Liver (tissue), 9 donors: ENCODE results near the gene SLC25A48. TPM values are rescaled to one million over a fixed set of nuclear protein-coding genes. Genes with fewer than 3 reads are reported as not detected.

Experiments used
- DNase-seq: peaks from one replicate; pipeline ENCODE4 v3.0.0-alpha.2; 2017; ENCODE audit warnings: low spot score
- H3K27ac ChIP-seq, 2 donors: one replicate each; pipeline ENCODE4 v1.7.0; 2013; ENCODE audit warnings: inconsistent platforms in 2 of 2, low read length in 2 of 2, control low read depth in 1 of 2, low read depth in 1 of 2, mild to moderate bottlenecking in 1 of 2
- H3K27me3 ChIP-seq, 4 donors: one replicate each; pipeline versions ENCODE4 v1.6.1 to v1.7.0; 2013; ENCODE audit warnings: low read length in 3 of 4, inconsistent platforms in 1 of 4, mild to moderate bottlenecking in 1 of 4, moderate library complexity in 1 of 4; ENCODE audit not compliant: control insufficient read depth in 4 of 4, insufficient read depth in 4 of 4
- H3K36me3 ChIP-seq, 4 donors: one replicate each; pipeline versions ENCODE4 v1.6.1 to v1.7.0; 2013; ENCODE audit warnings: low read length in 3 of 4, mild to moderate bottlenecking in 3 of 4, low read depth in 1 of 4, moderate library complexity in 1 of 4; ENCODE audit not compliant: control insufficient read depth in 4 of 4, insufficient read depth in 3 of 4
- H3K4me1 ChIP-seq, 4 donors: one replicate each; pipeline versions ENCODE4 v1.6.1 to v1.7.0; 2013; ENCODE audit warnings: low read length in 3 of 4, mild to moderate bottlenecking in 3 of 4, moderate library complexity in 1 of 4; ENCODE audit not compliant: control insufficient read depth in 4 of 4, insufficient read depth in 4 of 4
- H3K4me3 ChIP-seq, 3 donors: one replicate each; pipeline versions ENCODE4 v1.6.1 to v1.7.0; 2013; ENCODE audit warnings: low read length in 3 of 3, control low read depth in 1 of 3, low read depth in 1 of 3, mild to moderate bottlenecking in 1 of 3
- H3K9ac ChIP-seq, 2 donors: one replicate each; pipeline ENCODE4 v1.7.0; 2013; ENCODE audit warnings: low read length in 2 of 2, mild to moderate bottlenecking in 2 of 2, moderate library complexity in 2 of 2, control low read depth in 1 of 2, low read depth in 1 of 2
- H3K9me3 ChIP-seq, 4 donors: one replicate each; pipeline versions ENCODE4 v1.6.1 to v1.7.0; 2013; ENCODE audit warnings: low read length in 3 of 4; ENCODE audit not compliant: control insufficient read depth in 4 of 4
- EGR1 ChIP-seq, 2 donors: IDR thresholded peaks; 2 replicates each; pipeline ENCODE4 v1.6.1; 2016 to 2018; ENCODE audit warnings: antibody characterized with exemption in 2 of 2, low read depth in 2 of 2
- FOXA1 ChIP-seq: IDR thresholded peaks from 2 replicates; pipeline ENCODE4 v1.6.1; 2016; ENCODE audit warnings: antibody characterized with exemption
- GABPA ChIP-seq, 2 donors: IDR thresholded peaks in 1 of 2; conservative IDR thresholded peaks in 1 of 2; 2 replicates each; pipeline ENCODE4 v1.6.1; 2016; ENCODE audit warnings: antibody characterized with exemption in 2 of 2, mild to moderate bottlenecking in 1 of 2, moderate library complexity in 1 of 2
- HNF4A ChIP-seq, 2 donors: conservative IDR thresholded peaks; 2 replicates each; pipeline ENCODE4 v1.6.1; 2016; ENCODE audit warnings: antibody characterized with exemption in 2 of 2, mild to moderate bottlenecking in 2 of 2
- HNF4G ChIP-seq: IDR thresholded peaks from 2 replicates; pipeline ENCODE4 v1.6.1; 2016; ENCODE audit warnings: antibody characterized with exemption
- JUND ChIP-seq, 2 donors: IDR thresholded peaks; 2 replicates each; pipeline ENCODE4 v1.6.1; 2016; ENCODE audit warnings: antibody characterized with exemption in 2 of 2
- NR2F2 ChIP-seq: IDR thresholded peaks from 2 replicates; pipeline ENCODE4 v1.6.1; 2016; ENCODE audit warnings: antibody characterized with exemption
- RAD21 ChIP-seq, 2 donors: IDR thresholded peaks; 2 replicates each; pipeline ENCODE4 v1.6.1; 2016; ENCODE audit warnings: antibody characterized with exemption in 2 of 2, mild to moderate bottlenecking in 2 of 2
- SP1 ChIP-seq: IDR thresholded peaks from 2 replicates; pipeline ENCODE4 v1.6.1; 2018; ENCODE audit warnings: antibody characterized with exemption, mild to moderate bottlenecking
- TAF1 ChIP-seq: conservative IDR thresholded peaks from 2 replicates; pipeline ENCODE4 v1.6.1; 2016; ENCODE audit warnings: antibody characterized with exemption, mild to moderate bottlenecking
- YY1 ChIP-seq: IDR thresholded peaks from 2 replicates; pipeline ENCODE4 v1.6.1; 2016; ENCODE audit warnings: antibody characterized with exemption, mild to moderate bottlenecking
- WGBS: extraction: QIAGEN DNeasy Blood & Tissue Kit; methylation state at CpG from one replicate; pipeline ENCODE4 v1.1.7; 2013; 5-methylcytosine and 5-hydroxymethylcytosine counted together
- polyA plus RNA-seq, 2 donors: library from polyadenylated mRNA; stranded (reverse) in 1 of 2; unstranded in 1 of 2; fragments of 200-250 nt in 1 of 2; fragments of >200 nt in 1 of 2; fragmentation: Nextera tagmentation in 1 of 2; extraction: Ambion mirVana in 1 of 2; gene quantifications; one replicate each; pipeline versions ENCODE4 v1.2.1 to v1.2.3, GENCODE V29; 2013 to 2015
- total RNA-seq, 2 donors: library from RNA; depleted of rRNA; stranded (reverse); fragments of >200 nt; gene quantifications; one replicate each; pipeline ENCODE4 v1.2.3, GENCODE V29; 2014
- TF ChIP-seq, protein P1 (sequence below): IDR thresholded peaks from 2 replicates; pipeline ENCODE4 v1.6.1; 2016; ENCODE audit warnings: antibody characterized with exemption, mild to moderate bottlenecking
- TF ChIP-seq, protein P2 (sequence below): IDR thresholded peaks from 2 replicates; pipeline ENCODE4 v1.6.1; 2016; ENCODE audit warnings: antibody characterized with exemption
- TF ChIP-seq, protein P3 (sequence below): IDR thresholded peaks from 2 replicates; pipeline ENCODE4 v1.6.1; 2016; ENCODE audit warnings: antibody characterized with exemption
- TF ChIP-seq, protein P4 (sequence below): IDR thresholded peaks from 2 replicates; pipeline ENCODE4 v1.6.1; 2016; ENCODE audit warnings: antibody characterized with exemption
- TF ChIP-seq, protein P5 (sequence below): fragments of 150-350 bp; IDR thresholded peaks from 2 replicates; pipeline ENCODE4 v1.5.1; 2017; ENCODE audit warnings: improper control_type of control experiment, low read depth, low read length; ENCODE audit not compliant: missing input control
- donor health status: healthy.
- donor health status: healthy.
- donor health status: healthy.
- donor health status: healthy.
- donor health status: healthy.

SLC25A48 gene
- total and polyA plus RNA-seq, 4 donors: 0.24 to 1.1 (median 0.72) TPM

DNA sequence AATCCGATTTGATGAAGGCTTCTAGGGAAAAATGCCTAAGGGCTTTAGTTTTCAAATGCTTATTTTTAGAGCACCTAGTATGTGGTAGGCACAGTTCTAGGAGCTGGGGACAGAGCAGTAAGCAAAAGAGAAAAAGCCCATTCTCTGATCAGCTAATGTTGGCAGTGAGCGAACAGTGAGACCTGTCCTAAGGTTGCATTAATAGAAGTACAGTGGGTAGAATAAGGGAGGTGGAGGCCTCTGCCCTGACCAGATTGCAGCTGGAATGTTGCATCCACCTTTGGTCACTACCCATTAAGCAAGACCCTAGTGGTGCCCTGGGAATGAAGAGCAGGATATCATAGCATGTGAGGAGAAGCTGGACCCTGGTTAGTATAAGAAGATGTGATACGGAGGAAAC lies 41.1 kb downstream of the SLC25A48 start:
- WGBS: 78% methylated on average over 3 of the region's 3 CpGs
- H3K9ac ChIP-seq: no peak overlapping the region
- H3K27ac ChIP-seq: no peak overlapping the region
- H3K9me3 ChIP-seq: no peaks in the 10 kb centered on the region
- no peak for TF ChIP-seq RAD21 (IDR thresholded peaks at IDR 0.05)
- TF ChIP-seq FOXA1: no peak
- no peaks in the 10 kb centered on the region for H3K27me3 ChIP-seq
- DNase-seq: no peak
- no peaks in the 10 kb centered on the region for H3K4me1 ChIP-seq
- no peak overlapping the region for H3K4me3 ChIP-seq
- H3K36me3 ChIP-seq: no peaks in the 10 kb centered on the region

DNA sequence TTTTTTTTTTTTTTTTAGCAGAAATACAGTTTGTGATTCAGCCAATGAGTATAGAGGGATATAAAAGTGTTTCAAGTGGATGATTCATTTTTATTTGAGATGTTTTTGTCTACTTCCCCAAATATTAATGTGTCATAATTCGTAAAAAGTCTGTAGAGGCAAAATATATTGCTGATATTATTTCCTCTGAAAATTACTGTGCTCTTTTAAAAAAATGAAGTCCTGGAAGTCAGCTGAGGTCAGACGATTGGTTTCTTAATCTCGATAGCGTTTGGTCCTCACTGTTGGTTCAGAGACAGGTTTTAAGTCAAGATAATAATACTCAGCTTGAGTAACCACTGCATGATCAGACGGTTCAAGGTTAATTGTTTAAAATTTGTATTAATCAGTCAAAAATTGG lies 41.7 kb downstream of the SLC25A48 start:
- H3K9me3 ChIP-seq: no peaks in the 10 kb centered on the region
- no peak overlapping the region for H3K27ac ChIP-seq
- no peak overlapping the region for H3K4me3 ChIP-seq
- TF ChIP-seq HNF4G (no peak), EGR1 (IDR thresholded peaks at IDR 0.05; ENCODE audit: low read depth in 2 of 2) (no peak), JUND (IDR thresholded peaks at IDR 0.05) (no peak), TAF1 (no peak), YY1 (no peak), GABPA (IDR thresholded peaks at IDR 0.05 in 1 of 2, conservative IDR thresholded peaks at IDR 0.05 in 1 of 2) (no peak), HNF4A (conservative IDR thresholded peaks at IDR 0.05) (no peak), SP1 (no peak), RAD21 (IDR thresholded peaks at IDR 0.05) (no peak), FOXA1 (no peak), NR2F2 (no peak)
- TF ChIP-seq, protein P1, sequence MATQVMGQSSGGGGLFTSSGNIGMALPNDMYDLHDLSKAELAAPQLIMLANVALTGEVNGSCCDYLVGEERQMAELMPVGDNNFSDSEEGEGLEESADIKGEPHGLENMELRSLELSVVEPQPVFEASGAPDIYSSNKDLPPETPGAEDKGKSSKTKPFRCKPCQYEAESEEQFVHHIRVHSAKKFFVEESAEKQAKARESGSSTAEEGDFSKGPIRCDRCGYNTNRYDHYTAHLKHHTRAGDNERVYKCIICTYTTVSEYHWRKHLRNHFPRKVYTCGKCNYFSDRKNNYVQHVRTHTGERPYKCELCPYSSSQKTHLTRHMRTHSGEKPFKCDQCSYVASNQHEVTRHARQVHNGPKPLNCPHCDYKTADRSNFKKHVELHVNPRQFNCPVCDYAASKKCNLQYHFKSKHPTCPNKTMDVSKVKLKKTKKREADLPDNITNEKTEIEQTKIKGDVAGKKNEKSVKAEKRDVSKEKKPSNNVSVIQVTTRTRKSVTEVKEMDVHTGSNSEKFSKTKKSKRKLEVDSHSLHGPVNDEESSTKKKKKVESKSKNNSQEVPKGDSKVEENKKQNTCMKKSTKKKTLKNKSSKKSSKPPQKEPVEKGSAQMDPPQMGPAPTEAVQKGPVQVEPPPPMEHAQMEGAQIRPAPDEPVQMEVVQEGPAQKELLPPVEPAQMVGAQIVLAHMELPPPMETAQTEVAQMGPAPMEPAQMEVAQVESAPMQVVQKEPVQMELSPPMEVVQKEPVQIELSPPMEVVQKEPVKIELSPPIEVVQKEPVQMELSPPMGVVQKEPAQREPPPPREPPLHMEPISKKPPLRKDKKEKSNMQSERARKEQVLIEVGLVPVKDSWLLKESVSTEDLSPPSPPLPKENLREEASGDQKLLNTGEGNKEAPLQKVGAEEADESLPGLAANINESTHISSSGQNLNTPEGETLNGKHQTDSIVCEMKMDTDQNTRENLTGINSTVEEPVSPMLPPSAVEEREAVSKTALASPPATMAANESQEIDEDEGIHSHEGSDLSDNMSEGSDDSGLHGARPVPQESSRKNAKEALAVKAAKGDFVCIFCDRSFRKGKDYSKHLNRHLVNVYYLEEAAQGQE: no peak
- TF ChIP-seq, protein P2, sequence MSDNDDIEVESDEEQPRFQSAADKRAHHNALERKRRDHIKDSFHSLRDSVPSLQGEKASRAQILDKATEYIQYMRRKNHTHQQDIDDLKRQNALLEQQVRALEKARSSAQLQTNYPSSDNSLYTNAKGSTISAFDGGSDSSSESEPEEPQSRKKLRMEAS: no peak
- TF ChIP-seq, protein P3, sequence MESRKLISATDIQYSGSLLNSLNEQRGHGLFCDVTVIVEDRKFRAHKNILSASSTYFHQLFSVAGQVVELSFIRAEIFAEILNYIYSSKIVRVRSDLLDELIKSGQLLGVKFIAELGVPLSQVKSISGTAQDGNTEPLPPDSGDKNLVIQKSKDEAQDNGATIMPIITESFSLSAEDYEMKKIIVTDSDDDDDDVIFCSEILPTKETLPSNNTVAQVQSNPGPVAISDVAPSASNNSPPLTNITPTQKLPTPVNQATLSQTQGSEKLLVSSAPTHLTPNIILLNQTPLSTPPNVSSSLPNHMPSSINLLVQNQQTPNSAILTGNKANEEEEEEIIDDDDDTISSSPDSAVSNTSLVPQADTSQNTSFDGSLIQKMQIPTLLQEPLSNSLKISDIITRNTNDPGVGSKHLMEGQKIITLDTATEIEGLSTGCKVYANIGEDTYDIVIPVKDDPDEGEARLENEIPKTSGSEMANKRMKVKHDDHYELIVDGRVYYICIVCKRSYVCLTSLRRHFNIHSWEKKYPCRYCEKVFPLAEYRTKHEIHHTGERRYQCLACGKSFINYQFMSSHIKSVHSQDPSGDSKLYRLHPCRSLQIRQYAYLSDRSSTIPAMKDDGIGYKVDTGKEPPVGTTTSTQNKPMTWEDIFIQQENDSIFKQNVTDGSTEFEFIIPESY: no peak
- TF ChIP-seq, protein P4, sequence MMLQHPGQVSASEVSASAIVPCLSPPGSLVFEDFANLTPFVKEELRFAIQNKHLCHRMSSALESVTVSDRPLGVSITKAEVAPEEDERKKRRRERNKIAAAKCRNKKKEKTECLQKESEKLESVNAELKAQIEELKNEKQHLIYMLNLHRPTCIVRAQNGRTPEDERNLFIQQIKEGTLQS: no peak
- TF ChIP-seq, protein P5, sequence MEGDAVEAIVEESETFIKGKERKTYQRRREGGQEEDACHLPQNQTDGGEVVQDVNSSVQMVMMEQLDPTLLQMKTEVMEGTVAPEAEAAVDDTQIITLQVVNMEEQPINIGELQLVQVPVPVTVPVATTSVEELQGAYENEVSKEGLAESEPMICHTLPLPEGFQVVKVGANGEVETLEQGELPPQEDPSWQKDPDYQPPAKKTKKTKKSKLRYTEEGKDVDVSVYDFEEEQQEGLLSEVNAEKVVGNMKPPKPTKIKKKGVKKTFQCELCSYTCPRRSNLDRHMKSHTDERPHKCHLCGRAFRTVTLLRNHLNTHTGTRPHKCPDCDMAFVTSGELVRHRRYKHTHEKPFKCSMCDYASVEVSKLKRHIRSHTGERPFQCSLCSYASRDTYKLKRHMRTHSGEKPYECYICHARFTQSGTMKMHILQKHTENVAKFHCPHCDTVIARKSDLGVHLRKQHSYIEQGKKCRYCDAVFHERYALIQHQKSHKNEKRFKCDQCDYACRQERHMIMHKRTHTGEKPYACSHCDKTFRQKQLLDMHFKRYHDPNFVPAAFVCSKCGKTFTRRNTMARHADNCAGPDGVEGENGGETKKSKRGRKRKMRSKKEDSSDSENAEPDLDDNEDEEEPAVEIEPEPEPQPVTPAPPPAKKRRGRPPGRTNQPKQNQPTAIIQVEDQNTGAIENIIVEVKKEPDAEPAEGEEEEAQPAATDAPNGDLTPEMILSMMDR: no peak
- no peaks in the 10 kb centered on the region for H3K27me3 ChIP-seq
- H3K9ac ChIP-seq: no peak overlapping the region
- no peaks in the 10 kb centered on the region for H3K36me3 ChIP-seq
- no peaks in the 10 kb centered on the region for H3K4me1 ChIP-seq
- 80% methylated on average over 5 of the region's 5 CpGs for WGBS
- DNase-seq: no peak
